B cell (primary cell): Measurements from ENCODE around the gene NDOR1. TPM values are rescaled to one million over a fixed set of nuclear protein-coding genes. Genes with fewer than 3 reads are reported as not detected.

ENCODE experiments used
- ATAC-seq: fragments of 200-7000 bp; cut with Tn5 transposase; one replicate; pipeline ENCODE4 v1.10.0; 2021; ENCODE audit warnings: low read depth, mild to moderate bottlenecking, moderate number of reproducible peaks, moderate library complexity
- CTCF ChIA-PET: fragments of 350-600 bp; sonication (Branson Sonifier 250); formaldehyde crosslinking; loops from one replicate; lab custom pipeline; 2021; ENCODE audit warnings: antibody characterized with exemption, inconsistent platforms; lab: Charles Lee
- POLR2A ChIA-PET: fragments of 350-600 bp; sonication (Branson Sonifier 250); formaldehyde crosslinking; loops from one replicate; lab custom pipeline; 2021; ENCODE audit warnings: antibody characterized with exemption; lab: Charles Lee
- DNase-seq: peaks from one replicate; pipeline ENCODE4 v3.0.0; 2013
- H2AFZ ChIP-seq: 2 replicates; pipeline ENCODE4 v1.6.1; 2012; ENCODE audit warnings: mild to moderate bottlenecking, low read depth, low read length; ENCODE audit not compliant: insufficient read depth, poor library complexity, severe bottlenecking
- H3K27ac ChIP-seq, 2 donors: 1 replicate in 1 of 2; 2 replicates in 1 of 2; pipeline ENCODE4 v1.5.1; 2012 to 2013; ENCODE audit warnings: low read length in 2 of 2, mild to moderate bottlenecking in 2 of 2, moderate library complexity in 1 of 2
- H3K27me3 ChIP-seq, 4 experiments: fragments of 200-600 bp in 1 of 4; sonication (generic) in 1 of 4; replicated peaks in 1 of 4; 1 replicate in 2 of 4; 2 replicates in 2 of 4; pipeline versions ENCODE4 v1.6.1 to v1.7.0; 2013 to 2016; ENCODE audit warnings: low read length in 3 of 4, mild to moderate bottlenecking in 2 of 4, mixed read lengths in 1 of 4, moderate library complexity in 1 of 4; ENCODE audit not compliant: insufficient read depth in 4 of 4, control insufficient read depth in 3 of 4; ENCODE audit errors: control extremely low read depth in 1 of 4
- H3K36me3 ChIP-seq, 2 experiments: replicated peaks in 1 of 2; 1 replicate in 1 of 2; 2 replicates in 1 of 2; pipeline versions ENCODE4 v1.6.1 to v1.7.1; 2013; ENCODE audit warnings: low read length in 1 of 2; ENCODE audit not compliant: insufficient read depth in 2 of 2, control insufficient read depth in 1 of 2; ENCODE audit errors: control extremely low read depth in 1 of 2, extremely low read depth in 1 of 2
- H3K4me1 ChIP-seq, 2 donors: fragments of 200-600 bp in 1 of 2; sonication (generic) in 1 of 2; 1 replicate in 1 of 2; 2 replicates in 1 of 2; pipeline versions ENCODE4 v1.5.1 to v1.6.1; 2013 to 2017; ENCODE audit warnings: low read length in 2 of 2; ENCODE audit not compliant: control insufficient read depth in 2 of 2, insufficient read depth in 2 of 2
- H3K4me2 ChIP-seq: replicated peaks from 2 replicates; pipeline ENCODE3; 2012; ENCODE audit warnings: mild to moderate bottlenecking, low read depth, low read length; ENCODE audit not compliant: poor library complexity, severe bottlenecking
- H3K4me3 ChIP-seq, 5 experiments: fragments of 200-600 bp in 1 of 5; sonication (generic) in 1 of 5; 1 replicate in 3 of 5; 2 replicates in 2 of 5; pipeline versions ENCODE4 v1.5.1 to v1.7.0; 2011 to 2016; ENCODE audit warnings: low read length in 4 of 5, mild to moderate bottlenecking in 4 of 5, low read depth in 2 of 5, control low read depth in 1 of 5, moderate library complexity in 1 of 5; ENCODE audit not compliant: insufficient read depth in 1 of 5; ENCODE audit errors: control extremely low read depth in 1 of 5, extremely low read depth in 1 of 5
- H3K79me2 ChIP-seq: fragments of 200-600 bp; sonication (generic); one replicate; pipeline ENCODE4 v1.6.0; 2016; ENCODE audit warnings: low read length; ENCODE audit not compliant: control insufficient read depth, insufficient read depth
- H3K9ac ChIP-seq: fragments of 200-600 bp; sonication (generic); 2 replicates; pipeline ENCODE4 v1.6.1; 2017; ENCODE audit warnings: mild to moderate bottlenecking, low read length, moderate library complexity
- H3K9me3 ChIP-seq, 3 donors: one replicate each; pipeline versions ENCODE4 v1.6.1 to v1.7.1; 2013; ENCODE audit warnings: low read length in 2 of 3; ENCODE audit not compliant: control insufficient read depth in 2 of 3, insufficient read depth in 1 of 3; ENCODE audit errors: control extremely low read depth in 1 of 3
- H4K20me1 ChIP-seq: 2 replicates; pipeline ENCODE4 v1.6.0; 2012; ENCODE audit warnings: mild to moderate bottlenecking, low read length; ENCODE audit not compliant: insufficient read depth, control insufficient read depth, poor library complexity, severe bottlenecking
- H3K27ac Mint-ChIP-seq: one replicate; pipeline ENCODE4 v1.8.0; 2021; ENCODE audit warnings: mixed read lengths
- H3K27me3 Mint-ChIP-seq: one replicate; pipeline ENCODE4 v1.8.0; 2021; ENCODE audit warnings: mixed read lengths
- H3K4me1 Mint-ChIP-seq: one replicate; pipeline ENCODE4 v1.8.0; 2021; ENCODE audit warnings: mixed read lengths
- H3K4me3 Mint-ChIP-seq: one replicate; pipeline ENCODE4 v1.8.0; 2021; ENCODE audit warnings: mixed read lengths
- H3K9me3 Mint-ChIP-seq: one replicate; pipeline ENCODE4 v1.8.0; 2022; ENCODE audit warnings: mixed read lengths; ENCODE audit not compliant: insufficient read depth
- CTCF ChIP-seq: fragments of 200-600 bp; IDR thresholded peaks from one replicate; pipeline ENCODE4 v1.8.0; 2022; ENCODE audit warnings: antibody characterized with exemption, mild to moderate bottlenecking
- EZH2 ChIP-seq: IDR thresholded peaks from 2 replicates; pipeline ENCODE4 v1.6.1; 2012; ENCODE audit warnings: borderline replicate concordance, low read depth, mild to moderate bottlenecking, moderate library complexity, low read length; ENCODE audit not compliant: insufficient read depth, poor library complexity, severe bottlenecking
- WGBS: methylation state at CpG from one replicate; pipeline ENCODE4 v1.1.5; 2013; ENCODE audit warnings: missing lambda C conversion rate; ENCODE audit not compliant: insufficient coverage; 5-methylcytosine and 5-hydroxymethylcytosine counted together
- intact Hi-C: fragments of 100-400 bp; cut with micrococcal nuclease; formaldehyde crosslinking; loops from one replicate; pipeline ENCODE4 v1.10.0; 2022
- polyA plus RNA-seq: library from polyadenylated mRNA; depleted of rRNA; stranded (reverse); fragments of >200 nt; gene quantifications from 2 replicates; pipeline ENCODE4 v1.2.3, GENCODE V29; 2012
- total RNA-seq, 2 donors: library from RNA; stranded (reverse); fragments of 120-200 nt in 1 of 2; gene quantifications; 1 replicate in 1 of 2; 2 replicates in 1 of 2; pipeline versions ENCODE4 v1.2.3 to v1.2.4, GENCODE V29; 2013 to 2022

NDOR1 gene
- total and polyA plus RNA-seq, 2 donors (not counting 1 experiment from before 2014, with no cell fraction given): 36.4 to 40.9 TPM

GRCh38 chr9:137204731-137205125 lies 772 bp upstream of the NDOR1 start:
- intact Hi-C loops: loop anchor here (1.0 to 10.0 kb wide), 4 partner anchors 16 to 320 kb away; partner anchors contain the start of genes ANAPC2, SSNA1 and TRAF2
- H3K79me2 ChIP-seq: peaks cover 62% of the 10 kb centered on the region
- peaks cover 0 to 5% of the 10 kb centered on the region in 2 experiments for H3K36me3 ChIP-seq
- H3K4me2 ChIP-seq: peak overlapping the region; percentile 85
- POLR2A ChIA-PET: interaction anchor here (0.5 to 2.1 kb wide), 3 partner anchors 16 to 35 kb away, joined by 3 to 10 read pairs (median 4); partner anchors contain the start of genes ANAPC2, RNF208 and SSNA1
- Mint-ChIP-seq H3K27me3 (no peaks in the 10 kb centered on the region), H3K4me1 (peaks cover 46% of the 10 kb centered on the region), H3K27ac (peak overlapping the region; percentile 90), H3K4me3 (peak overlapping the region; percentile 93), H3K9me3 (no peaks in the 10 kb centered on the region)
- H4K20me1 ChIP-seq: peaks cover 43% of the 10 kb centered on the region
- no peak for TF ChIP-seq EZH2
- TF ChIP-seq CTCF: no peak
- no peak for DNase-seq
- H3K9ac ChIP-seq: peak overlapping the region; percentile 84
- H3K4me3 ChIP-seq: peak overlapping the region; percentile 55 to 96 (median 86)
- no peaks in the 10 kb centered on the region for H3K27me3 ChIP-seq
- 21% methylated on average over 21 of the region's 21 CpGs for WGBS
- H3K27ac ChIP-seq: peak overlapping the region; percentile 73 to 89
- no peaks in the 10 kb centered on the region for H3K9me3 ChIP-seq
- H2AFZ ChIP-seq: peak overlapping the region; percentile 88
- H3K4me1 ChIP-seq: peaks cover 38 to 51% of the 10 kb centered on the region in 2 donors
- CTCF ChIA-PET: interaction anchor here (0.6 to 1.6 kb wide), 3 partner anchors 14 to 23 kb away, joined by 3 to 7 read pairs (median 4); partner anchors contain the start of gene RNF224
- ATAC-seq: no peak

- Histone ChIP-seq H2AFZ (no peak overlapping the region), H3K9me3 (no peaks in the 10 kb centered on the region), H4K20me1 (peaks cover 43% of the 10 kb centered on the region), H3K4me3 (peak overlapping the region in 1 of 5 experiments; percentile 66), H3K4me1 (peaks cover 31 to 44% of the 10 kb centered on the region in 2 donors), H3K9ac (peak overlapping the region; percentile 84), H3K27ac (no peak overlapping the region), H3K79me2 (peaks cover 58% of the 10 kb centered on the region), H3K27me3 (no peaks in the 10 kb centered on the region), H3K4me2 (peak overlapping the region; percentile 85), H3K36me3 (peaks cover 0 to 5% of the 10 kb centered on the region in 2 experiments)
- ATAC-seq: no peak
- Mint-ChIP-seq H3K27me3 (no peaks in the 10 kb centered on the region), H3K4me1 (peaks cover 37% of the 10 kb centered on the region), H3K9me3 (no peaks in the 10 kb centered on the region), H3K4me3 (peak overlapping the region; percentile 93), H3K27ac (peak overlapping the region; percentile 88)
- POLR2A ChIA-PET: interaction anchor here (1.1 to 2.1 kb wide), 4 partner anchors 16 to 77 kb away, joined by 3 to 10 read pairs (median 4); partner anchors contain the start of genes ANAPC2, RNF208, SSNA1 and TUBB4B
- 86% methylated on average over 7 of the region's 7 CpGs for WGBS
- intact Hi-C loops: loop anchor here (10.0 kb wide), 1 partner anchor 322 kb away; the partner anchor contains the start of gene TRAF2
- TF ChIP-seq EZH2 (no peak), CTCF (no peak)
- DNase-seq: no peak
- CTCF ChIA-PET: interaction anchor here (1.3 to 2.1 kb wide), 3 partner anchors 19 to 30 kb away, joined by 4 to 5 read pairs (median 4); partner anchors contain the start of genes CYSRT1 and RNF224
Observed at GRCh38 chr9:137206602-137207001, 1.1 kb downstream of the NDOR1 start.
